Peyer's patch (tissue), 4 donors: Measurements from ENCODE around the gene ARFGAP1. TPM values are rescaled to one million over a fixed set of nuclear protein-coding genes. Genes with fewer than 3 reads are reported as not detected.

Experiments
- DNase-seq, 3 donors: peaks; one replicate each; pipeline ENCODE4 v3.0.0-alpha.2; 2017 to 2019
- H3K27ac ChIP-seq, 4 donors: fragments of 200-600 bp; sonication (generic); one replicate each; pipeline ENCODE4 v1.5.1; 2016 to 2019
- H3K27me3 ChIP-seq, 2 donors: fragments of 200-600 bp; sonication (generic); one replicate each; pipeline ENCODE4 v1.5.1; 2019
- H3K36me3 ChIP-seq, 3 donors: fragments of 200-600 bp; sonication (generic); one replicate each; pipeline ENCODE4 v1.5.1; 2016 to 2019
- H3K4me1 ChIP-seq, 4 donors: fragments of 200-600 bp; sonication (generic); one replicate each; pipeline ENCODE4 v1.5.1; 2016 to 2019
- H3K4me3 ChIP-seq, 4 donors: fragments of 200-600 bp; sonication (generic); 1 replicate in 3 of 4; 2 replicates in 1 of 4; pipeline ENCODE4 v1.5.1; 2016 to 2019; ENCODE audit warnings: mild to moderate bottlenecking in 1 of 4
- H3K9me3 ChIP-seq, 4 donors: fragments of 200-600 bp; sonication (generic); one replicate each; pipeline ENCODE4 v1.5.1; 2016 to 2019; ENCODE audit warnings: mild to moderate bottlenecking in 1 of 4
- POLR2A ChIP-seq, 2 donors: fragments of 450-650 bp; IDR thresholded peaks; one replicate each; pipeline ENCODE4 v1.5.1; 2017; ENCODE audit warnings: antibody characterized with exemption in 2 of 2, mild to moderate bottlenecking in 2 of 2, moderate library complexity in 2 of 2
- total RNA-seq, 4 donors: library from RNA; depleted of rRNA; stranded (reverse); fragments of >200 nt; gene quantifications; one replicate each; pipeline ENCODE4 v1.1.0, GENCODE V29; 2016
- TF ChIP-seq, protein P1 (sequence below), 6 experiments: fragments of 450-650 bp in 4 of 6; fragments of 200-600 bp in 2 of 6; sonication (generic) in 1 of 6; IDR thresholded peaks; one replicate each; pipeline ENCODE4 v1.5.1; 2017 to 2019; ENCODE audit warnings: antibody characterized with exemption in 6 of 6, mild to moderate bottlenecking in 3 of 6, moderate library complexity in 1 of 6

ARFGAP1 gene
- total RNA-seq, 4 donors from 2014 or later, result 66.6 to 149 (median 89.8) TPM

DNA sequence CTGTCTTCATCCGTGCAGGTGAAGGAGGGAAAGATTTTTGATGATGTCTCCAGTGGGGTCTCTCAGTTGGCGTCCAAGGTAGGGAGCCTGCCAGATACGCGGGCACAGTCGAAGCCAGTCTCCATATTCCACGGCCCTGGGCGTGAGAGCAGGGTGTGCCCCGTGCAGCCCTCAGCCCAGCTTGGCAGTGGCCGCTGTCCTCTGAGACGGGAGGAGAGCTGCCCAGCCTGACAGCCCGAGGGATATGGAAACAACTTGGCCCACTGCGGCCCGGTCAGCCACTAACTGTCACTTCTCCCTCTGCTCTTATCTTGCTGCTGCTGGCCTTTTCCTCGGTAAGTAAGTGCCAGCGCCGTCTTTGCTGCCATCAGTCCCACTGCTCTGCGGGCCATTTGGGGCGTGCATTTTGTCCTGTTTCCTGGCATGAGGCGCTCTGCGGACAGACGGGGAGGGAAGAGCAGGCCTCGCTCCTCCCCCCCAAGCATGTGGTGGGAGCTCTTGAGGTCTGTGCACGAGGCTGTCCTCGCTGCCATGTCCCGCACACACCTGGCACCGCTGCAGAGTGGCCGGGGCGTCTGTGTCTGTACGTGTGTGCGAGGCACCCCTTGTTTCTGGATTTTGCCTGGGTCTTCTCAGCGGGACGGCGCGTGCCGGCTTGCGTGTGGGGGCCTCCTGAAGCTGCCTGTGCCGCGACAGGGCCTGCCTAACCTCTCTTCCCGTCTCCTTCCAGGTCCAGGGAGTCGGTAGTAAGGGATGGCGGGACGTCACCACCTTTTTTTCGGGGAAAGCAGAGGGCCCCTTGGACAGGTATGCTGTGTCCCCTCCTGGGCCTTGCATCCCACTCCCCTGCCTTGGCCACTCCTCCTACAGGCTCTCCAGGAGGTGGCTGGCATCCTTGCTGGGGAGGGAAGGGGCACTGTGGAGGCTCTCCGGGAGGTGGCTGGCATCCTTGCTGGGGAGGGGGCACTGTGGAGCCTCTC lies 13.3 kb downstream of the ARFGAP1 start:
- Histone ChIP-seq H3K9me3 (no peaks in the 10 kb centered on the region), H3K36me3 (peaks cover 0 to 72% (median 0%) of the 10 kb centered on the region in 3 donors), H3K4me1 (peaks cover 0 to under 1% (median 0%) of the 10 kb centered on the region in 4 donors), H3K27ac (no peak overlapping the region), H3K4me3 (no peak overlapping the region), H3K27me3 (no peaks in the 10 kb centered on the region)
- no peak for DNase-seq
- TF ChIP-seq POLR2A (IDR thresholded peaks at IDR 0.05), result no peak
- TF ChIP-seq, protein P1, sequence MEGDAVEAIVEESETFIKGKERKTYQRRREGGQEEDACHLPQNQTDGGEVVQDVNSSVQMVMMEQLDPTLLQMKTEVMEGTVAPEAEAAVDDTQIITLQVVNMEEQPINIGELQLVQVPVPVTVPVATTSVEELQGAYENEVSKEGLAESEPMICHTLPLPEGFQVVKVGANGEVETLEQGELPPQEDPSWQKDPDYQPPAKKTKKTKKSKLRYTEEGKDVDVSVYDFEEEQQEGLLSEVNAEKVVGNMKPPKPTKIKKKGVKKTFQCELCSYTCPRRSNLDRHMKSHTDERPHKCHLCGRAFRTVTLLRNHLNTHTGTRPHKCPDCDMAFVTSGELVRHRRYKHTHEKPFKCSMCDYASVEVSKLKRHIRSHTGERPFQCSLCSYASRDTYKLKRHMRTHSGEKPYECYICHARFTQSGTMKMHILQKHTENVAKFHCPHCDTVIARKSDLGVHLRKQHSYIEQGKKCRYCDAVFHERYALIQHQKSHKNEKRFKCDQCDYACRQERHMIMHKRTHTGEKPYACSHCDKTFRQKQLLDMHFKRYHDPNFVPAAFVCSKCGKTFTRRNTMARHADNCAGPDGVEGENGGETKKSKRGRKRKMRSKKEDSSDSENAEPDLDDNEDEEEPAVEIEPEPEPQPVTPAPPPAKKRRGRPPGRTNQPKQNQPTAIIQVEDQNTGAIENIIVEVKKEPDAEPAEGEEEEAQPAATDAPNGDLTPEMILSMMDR (IDR thresholded peaks at IDR 0.05), result no peak

- TF ChIP-seq, protein P1 (IDR thresholded peaks at IDR 0.05), result no peak
- TF ChIP-seq POLR2A (IDR thresholded peaks at IDR 0.05), result no peak
- no peaks in the 10 kb centered on the region for H3K9me3 ChIP-seq
- DNase-seq, result no peak
- peaks cover 0 to 4% (median 0%) of the 10 kb centered on the region in 4 donors for H3K4me1 ChIP-seq
- no peak overlapping the region for H3K4me3 ChIP-seq
- no peaks in the 10 kb centered on the region for H3K27me3 ChIP-seq
- no peak overlapping the region for H3K27ac ChIP-seq
- H3K36me3 ChIP-seq, result peaks cover 0 to 60% (median 0%) of the 10 kb centered on the region in 3 donors
These were observed 14.4 kb downstream of the ARFGAP1 start for GRCh38 chr20:63286781-63287696.

DNA sequence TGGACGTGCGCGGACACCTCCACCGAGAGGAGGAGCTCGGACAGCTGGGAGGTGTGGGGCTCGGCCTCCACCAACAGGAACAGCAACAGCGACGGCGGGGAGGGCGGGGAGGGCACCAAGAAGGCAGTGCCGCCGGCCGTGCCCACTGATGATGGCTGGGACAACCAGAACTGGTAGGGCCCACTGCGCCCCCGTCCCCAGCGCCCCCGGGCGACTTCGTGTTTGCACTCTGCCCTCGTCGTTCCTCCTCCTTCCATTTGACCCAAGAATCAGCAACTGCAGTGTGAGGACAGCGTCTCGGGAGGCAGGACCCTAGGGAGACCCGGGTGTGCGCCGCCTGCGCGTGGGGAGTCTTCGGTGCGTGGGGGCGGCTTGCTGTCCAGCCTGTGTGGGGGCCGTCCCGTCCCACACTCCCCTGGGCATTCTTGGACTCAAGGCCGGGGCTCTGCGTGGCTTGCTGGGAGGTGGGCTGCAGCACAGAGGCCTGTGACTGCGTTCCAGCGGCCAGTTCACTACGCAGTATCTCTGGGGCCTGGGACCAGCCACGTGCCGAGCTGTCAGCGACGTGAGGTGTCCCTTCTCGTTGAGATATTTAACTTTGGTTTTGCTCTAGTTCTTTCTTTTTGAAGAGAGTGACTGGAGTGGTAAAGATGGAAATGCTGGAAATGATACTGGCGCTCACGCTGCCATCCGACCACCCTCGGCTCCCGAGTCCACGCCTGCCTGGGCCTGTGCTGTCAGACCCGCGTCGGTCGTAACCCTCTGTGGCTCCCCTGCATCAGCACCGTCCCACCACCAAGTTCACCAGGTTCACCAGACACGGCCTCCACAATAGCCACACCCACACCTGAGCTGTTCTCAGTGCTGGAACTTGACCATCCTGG lies 15.3 kb downstream of the ARFGAP1 start:
- H3K27me3 ChIP-seq, result no peaks in the 10 kb centered on the region
- H3K4me3 ChIP-seq, result no peak overlapping the region
- peaks cover 0 to 4% (median 0%) of the 10 kb centered on the region in 4 donors for H3K4me1 ChIP-seq
- DNase-seq, result no peak
- peaks cover 0 to 51% (median 0%) of the 10 kb centered on the region in 3 donors for H3K36me3 ChIP-seq
- H3K9me3 ChIP-seq, result no peaks in the 10 kb centered on the region
- no peak overlapping the region for H3K27ac ChIP-seq
- TF ChIP-seq, protein P1 (IDR thresholded peaks at IDR 0.05), result no peak
- no peak for TF ChIP-seq POLR2A (IDR thresholded peaks at IDR 0.05)

DNA sequence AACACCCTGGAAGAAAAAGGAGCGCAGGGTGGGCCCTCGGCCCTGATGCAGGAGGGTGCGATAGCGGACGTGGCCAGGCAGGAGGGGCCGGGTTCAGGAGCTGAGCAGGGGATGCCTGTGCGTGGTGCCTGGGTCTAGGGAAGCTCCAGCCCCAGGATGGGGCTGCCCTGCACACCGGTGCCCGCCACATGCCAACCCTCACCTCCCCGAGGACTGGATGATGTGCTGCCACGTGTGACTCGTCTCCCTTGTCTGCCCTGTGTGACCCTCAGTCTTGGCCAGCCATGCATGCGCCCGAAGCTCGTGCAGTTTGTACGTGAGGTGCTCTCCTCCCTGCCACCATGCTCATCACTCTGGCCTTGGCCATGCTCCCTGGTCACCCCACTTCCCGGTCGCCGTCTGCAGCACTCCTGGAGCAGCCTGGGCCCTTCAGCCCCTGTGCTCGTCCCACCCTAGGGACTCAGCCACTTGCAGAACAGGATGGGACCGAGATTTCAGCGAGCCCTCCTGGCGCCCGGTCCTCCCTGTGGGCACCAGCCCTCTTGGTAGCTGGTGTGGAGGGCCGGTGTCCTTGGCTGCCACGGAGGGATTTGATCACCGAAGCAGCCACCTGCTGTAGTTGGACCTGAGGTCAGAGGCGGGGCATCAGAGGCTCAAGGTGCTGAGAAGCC lies 16.1 kb downstream of the ARFGAP1 start:
- Histone ChIP-seq H3K9me3 (no peaks in the 10 kb centered on the region), H3K4me1 (peaks cover 0 to 4% (median 0%) of the 10 kb centered on the region in 4 donors), H3K4me3 (no peak overlapping the region), H3K27ac (no peak overlapping the region), H3K27me3 (no peaks in the 10 kb centered on the region), H3K36me3 (peaks cover 0 to 44% (median 0%) of the 10 kb centered on the region in 3 donors)
- no peak for DNase-seq
- TF ChIP-seq, protein P1 (IDR thresholded peaks at IDR 0.05), result no peak
- TF ChIP-seq POLR2A (IDR thresholded peaks at IDR 0.05), result no peak
